Vagina (tissue), 2 donors: ENCODE measurements around the gene TOX2.

Source experiments
- CTCF ChIP-seq, 3 experiments: fragments of 450-650 bp in 2 of 3; fragments of 200-600 bp in 1 of 3; sonication (generic) in 1 of 3; IDR thresholded peaks; one replicate each; pipeline ENCODE4 v1.5.1; 2017 to 2019; ENCODE audit warnings: antibody characterized with exemption in 3 of 3, mild to moderate bottlenecking in 2 of 3, moderate library complexity in 2 of 3
- POLR2A ChIP-seq, 2 donors: fragments of 450-650 bp; IDR thresholded peaks; one replicate each; pipeline ENCODE4 v1.6.1; 2017; ENCODE audit warnings: antibody characterized with exemption in 2 of 2, mild to moderate bottlenecking in 2 of 2, moderate library complexity in 2 of 2
- POLR2AphosphoS5 ChIP-seq, 2 donors: sonication (generic); formaldehyde crosslinking; IDR thresholded peaks; one replicate each; pipeline ENCODE4 v1.9.0; 2017; ENCODE audit warnings: antibody characterized with exemption in 2 of 2, mild to moderate bottlenecking in 2 of 2, low read depth in 1 of 2; ENCODE audit not compliant: insufficient read depth in 1 of 2

- TF ChIP-seq CTCF (IDR thresholded peaks at IDR 0.05) (no peak), POLR2A (IDR thresholded peaks at IDR 0.05) (no peak), POLR2AphosphoS5 (IDR thresholded peaks at IDR 0.05; ENCODE audit: insufficient read depth in 1 of 2, low read depth in 1 of 2) (no peak)
These were observed 192.0 kb downstream of the TOX2 start for GRCh38 chr20:44106615-44107014.
